Immature natural killer cell (primary cell): ENCODE measurements around the gene MACROD2. TPM values are rescaled to one million over a fixed set of nuclear protein-coding genes. Genes with fewer than 3 reads are reported as not detected.
"Not testable (repeated sequence)": the region's sequence is repeated elsewhere in the genome, so short reads cannot be mapped to it uniquely, and the experiment has no call there.

Source experiments
- DNase-seq, 3 donors: peaks; one replicate each; pipeline ENCODE4 v3.0.0; 2022; ENCODE audit warnings: mixed read lengths in 1 of 3
- H3K27ac Mint-ChIP-seq, 6 donors: one replicate each; pipeline ENCODE4 v1.8.0; 2020; ENCODE audit warnings: mixed read lengths in 6 of 6, mild to moderate bottlenecking in 5 of 6, inconsistent platforms in 4 of 6, moderate library complexity in 3 of 6
- H3K27me3 Mint-ChIP-seq, 3 donors: one replicate each; pipeline ENCODE4 v1.8.0; 2020 to 2021; ENCODE audit warnings: low read depth in 3 of 3, mild to moderate bottlenecking in 3 of 3, mixed read lengths in 3 of 3, moderate library complexity in 3 of 3, inconsistent platforms in 1 of 3
- H3K36me3 Mint-ChIP-seq, 3 donors: one replicate each; pipeline ENCODE4 v1.8.0; 2020; ENCODE audit warnings: mixed read lengths in 3 of 3, inconsistent platforms in 2 of 3, mild to moderate bottlenecking in 2 of 3
- H3K4me1 Mint-ChIP-seq, 2 donors: one replicate each; pipeline ENCODE4 v1.8.0; 2020; ENCODE audit warnings: inconsistent platforms in 2 of 2, mild to moderate bottlenecking in 2 of 2, mixed read lengths in 2 of 2, moderate library complexity in 1 of 2
- H3K4me3 Mint-ChIP-seq, 5 donors: one replicate each; pipeline ENCODE4 v1.8.0; 2020; ENCODE audit warnings: mild to moderate bottlenecking in 5 of 5, mixed read lengths in 5 of 5, inconsistent platforms in 3 of 5, moderate library complexity in 3 of 5
- H3K9me3 Mint-ChIP-seq, 6 donors: one replicate each; pipeline ENCODE4 v1.8.0; 2020; ENCODE audit warnings: mild to moderate bottlenecking in 6 of 6, mixed read lengths in 6 of 6, inconsistent platforms in 4 of 6, moderate library complexity in 3 of 6
- polyA plus RNA-seq, 3 donors: library from polyadenylated mRNA; unstranded; fragments of 300-500 nt; fragmentation: Illumina TruSeq; gene quantifications; one replicate each; pipeline ENCODE4 v1.2.3, GENCODE V29; 2021

Gene MACROD2
- polyA plus RNA-seq, 3 donors from 2014 or later = not detected

- H3K27me3 Mint-ChIP-seq = peaks cover 0 to 5% (median 0%) of the 10 kb centered on the region in 3 donors
- no peak overlapping the region for H3K4me3 Mint-ChIP-seq
- no peaks in the 10 kb centered on the region for H3K4me1 Mint-ChIP-seq
- H3K36me3 Mint-ChIP-seq = peaks cover 0 to 6% (median 5%) of the 10 kb centered on the region in 3 donors
- H3K9me3 Mint-ChIP-seq = peaks cover 0 to 15% (median 4%) of the 10 kb centered on the region in 6 donors
- DNase-seq = no peak
- H3K27ac Mint-ChIP-seq = no peak overlapping the region
Observed at GRCh38 chr20:15967334-15967733, 1972.0 kb downstream of the MACROD2 start.

GRCh38 chr20:15976047-15976736, 1980.9 kb downstream of the MACROD2 start:
- Mint-ChIP-seq H3K4me3 (no peak overlapping the region), H3K27ac (no peak overlapping the region), H3K27me3 (peaks cover 0 to 1% (median 0%) of the 10 kb centered on the region in 3 donors), H3K4me1 (no peaks in the 10 kb centered on the region), H3K9me3 (peaks cover 0 to 18% (median 10%) of the 10 kb centered on the region in 6 donors), H3K36me3 (peaks cover 0 to 5% (median 3%) of the 10 kb centered on the region in 3 donors)
- no peak for DNase-seq

- Mint-ChIP-seq H3K36me3 (peaks cover 0 to 3% (median 3%) of the 10 kb centered on the region in 3 donors), H3K4me1 (no peaks in the 10 kb centered on the region), H3K27ac (no peak overlapping the region), H3K27me3 (peaks cover 0 to 1% (median 0%) of the 10 kb centered on the region in 3 donors), H3K4me3 (no peak overlapping the region), H3K9me3 (peaks cover 0 to 12% (median 7%) of the 10 kb centered on the region in 6 donors)
- DNase-seq = no peak
Observed at GRCh38 chr20:15977026-15977425, 1981.7 kb downstream of the MACROD2 start.

DNA sequence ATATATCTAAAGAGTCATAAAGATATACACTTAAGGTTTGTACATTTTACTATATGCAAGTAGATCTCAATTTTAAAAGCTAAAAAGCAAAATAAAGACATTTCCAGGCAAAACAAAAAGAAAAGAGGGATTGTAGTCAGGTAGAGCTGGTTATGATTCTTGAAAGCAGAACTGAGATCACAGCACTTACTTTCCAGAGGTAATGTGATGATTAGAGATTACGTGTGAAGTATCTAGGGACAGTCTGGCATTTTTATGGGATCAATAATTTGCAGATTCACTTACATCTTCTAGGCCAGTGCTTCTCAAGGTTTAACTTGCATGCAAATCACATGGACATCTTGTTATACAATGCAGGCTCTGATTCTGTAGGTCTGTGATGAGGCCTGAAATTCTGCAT, 1982.4 kb downstream of the MACROD2 start:
- H3K27me3 Mint-ChIP-seq = peaks cover 0 to 1% (median 0%) of the 10 kb centered on the region in 3 donors
- H3K27ac Mint-ChIP-seq = no peak overlapping the region
- peaks cover 0 to 11% (median 5%) of the 10 kb centered on the region in 6 donors for H3K9me3 Mint-ChIP-seq
- DNase-seq = no peak
- no peaks in the 10 kb centered on the region for H3K4me1 Mint-ChIP-seq
- H3K4me3 Mint-ChIP-seq = no peak overlapping the region
- no peaks in the 10 kb centered on the region for H3K36me3 Mint-ChIP-seq

DNA sequence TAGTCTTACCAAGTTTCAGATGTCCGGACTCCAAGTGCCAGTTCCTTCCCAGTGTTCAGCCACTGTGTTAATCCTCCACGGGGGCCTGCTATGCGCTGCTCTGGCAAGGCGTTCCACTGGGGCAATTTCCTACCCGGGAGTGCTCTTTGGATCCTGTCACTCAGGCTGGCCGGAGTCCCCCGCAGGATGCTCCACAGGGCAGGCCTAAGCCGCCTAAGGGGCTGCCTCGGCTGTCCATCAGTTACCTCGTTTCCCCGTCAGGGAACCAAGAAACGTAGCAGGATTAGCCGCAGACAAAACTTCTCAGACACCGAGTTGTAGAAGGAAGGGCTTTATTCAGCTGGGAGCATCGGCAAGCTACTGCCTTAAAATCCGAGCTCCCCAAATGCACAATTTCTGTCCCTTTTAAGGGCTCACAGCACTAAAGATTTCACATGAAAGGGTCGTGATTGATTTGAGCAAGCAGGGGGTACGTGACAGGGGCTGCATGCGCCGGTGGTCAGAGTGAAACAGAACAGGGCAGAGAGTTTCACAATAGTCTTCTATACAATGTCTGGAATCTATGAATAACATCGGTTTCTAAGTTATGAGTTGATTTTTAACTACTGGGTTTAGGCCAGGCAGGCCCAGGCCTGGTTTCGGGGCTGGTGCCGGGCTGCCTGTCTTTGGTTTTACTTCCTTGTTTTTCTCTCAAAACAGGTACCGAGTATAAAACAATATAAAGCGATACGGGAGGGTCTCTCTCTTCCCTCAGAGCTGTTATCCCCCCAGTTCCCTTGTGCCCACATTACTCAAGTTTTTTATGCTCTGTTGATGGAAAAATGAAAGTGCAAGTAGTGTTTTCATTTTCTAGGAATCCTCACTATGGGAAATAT, 1990.4 kb downstream of the MACROD2 start:
- not testable (repeated sequence) for H3K27ac Mint-ChIP-seq, H3K9me3 Mint-ChIP-seq, H3K36me3 Mint-ChIP-seq, DNase-seq, H3K4me1 Mint-ChIP-seq, H3K27me3 Mint-ChIP-seq, H3K4me3 Mint-ChIP-seq

DNA sequence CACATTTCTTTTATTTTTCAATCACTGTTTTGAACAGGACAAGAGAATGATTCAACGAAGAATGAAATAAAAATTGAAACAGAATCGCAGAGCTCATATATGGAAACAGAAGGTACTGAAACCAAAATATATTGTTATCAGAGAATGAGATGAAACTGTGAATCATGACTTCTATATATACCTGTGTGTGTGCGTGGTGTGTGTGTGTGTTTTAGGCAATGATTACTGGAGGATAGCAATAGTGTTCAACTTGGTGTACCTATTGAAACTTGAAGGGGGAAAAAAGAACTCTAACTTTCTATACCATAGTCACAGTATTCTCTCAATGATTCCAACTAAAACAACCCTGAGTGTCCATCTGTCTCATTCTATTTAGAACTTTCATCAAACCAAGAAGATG, 1991.4 kb downstream of the MACROD2 start:
- Mint-ChIP-seq H3K4me3 (no peak overlapping the region), H3K4me1 (no peaks in the 10 kb centered on the region), H3K36me3 (no peaks in the 10 kb centered on the region), H3K27me3 (peaks cover 0 to 3% (median 0%) of the 10 kb centered on the region in 3 donors), H3K27ac (no peak overlapping the region), H3K9me3 (peaks cover 0 to 4% (median 0%) of the 10 kb centered on the region in 6 donors)
- no peak for DNase-seq

DNA sequence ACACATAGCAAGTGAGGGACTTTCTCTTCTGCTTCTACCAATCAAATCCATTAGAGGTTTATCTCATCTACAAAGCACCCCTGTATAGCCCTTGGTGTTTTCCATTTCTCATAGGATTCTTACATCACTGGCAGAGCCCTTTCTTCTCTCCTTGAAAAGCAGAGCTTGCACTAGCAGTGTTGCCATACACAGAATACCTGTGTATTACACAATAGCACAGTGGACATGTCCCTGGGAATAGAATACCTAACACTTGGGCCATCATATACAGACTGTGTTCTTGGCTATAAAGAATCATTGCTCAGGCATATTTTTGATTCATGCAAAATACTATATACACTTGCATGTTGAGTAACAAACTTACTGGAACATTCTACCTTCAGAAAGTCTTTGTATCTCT, 1996.0 kb downstream of the MACROD2 start:
- Mint-ChIP-seq H3K4me1 (no peaks in the 10 kb centered on the region), H3K27ac (no peak overlapping the region), H3K4me3 (no peak overlapping the region), H3K9me3 (peaks cover 0 to 12% (median 4%) of the 10 kb centered on the region in 6 donors), H3K36me3 (peaks cover 0 to 5% (median 0%) of the 10 kb centered on the region in 3 donors), H3K27me3 (peaks cover 0 to 5% (median 0%) of the 10 kb centered on the region in 3 donors)
- DNase-seq = no peak

DNA sequence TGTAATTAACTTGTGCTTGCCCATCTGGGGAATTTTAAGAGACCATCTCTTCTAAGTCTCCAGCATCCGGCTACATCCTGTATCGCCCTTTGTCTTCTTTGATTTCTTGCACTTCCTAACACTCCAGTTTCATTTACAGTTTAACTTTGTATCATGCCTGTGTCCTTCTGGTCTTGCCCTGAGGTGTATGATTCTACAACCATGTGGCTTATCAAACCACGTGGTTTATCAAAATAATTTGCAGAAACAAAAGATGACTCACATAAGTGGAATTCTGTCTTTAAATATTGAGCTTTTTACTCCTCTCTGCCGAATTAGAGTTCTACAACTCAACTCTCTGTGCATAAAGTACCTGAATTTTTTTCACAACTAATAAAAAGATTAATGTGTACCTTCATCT, 1997.2 kb downstream of the MACROD2 start:
- H3K27ac Mint-ChIP-seq = no peak overlapping the region
- H3K4me1 Mint-ChIP-seq = no peaks in the 10 kb centered on the region
- H3K27me3 Mint-ChIP-seq = peaks cover 0 to 5% (median 0%) of the 10 kb centered on the region in 3 donors
- H3K4me3 Mint-ChIP-seq = no peak overlapping the region
- no peak for DNase-seq
- peaks cover 0 to 5% (median 2%) of the 10 kb centered on the region in 3 donors for H3K36me3 Mint-ChIP-seq
- H3K9me3 Mint-ChIP-seq = peaks cover 0 to 16% (median 13%) of the 10 kb centered on the region in 6 donors

DNA sequence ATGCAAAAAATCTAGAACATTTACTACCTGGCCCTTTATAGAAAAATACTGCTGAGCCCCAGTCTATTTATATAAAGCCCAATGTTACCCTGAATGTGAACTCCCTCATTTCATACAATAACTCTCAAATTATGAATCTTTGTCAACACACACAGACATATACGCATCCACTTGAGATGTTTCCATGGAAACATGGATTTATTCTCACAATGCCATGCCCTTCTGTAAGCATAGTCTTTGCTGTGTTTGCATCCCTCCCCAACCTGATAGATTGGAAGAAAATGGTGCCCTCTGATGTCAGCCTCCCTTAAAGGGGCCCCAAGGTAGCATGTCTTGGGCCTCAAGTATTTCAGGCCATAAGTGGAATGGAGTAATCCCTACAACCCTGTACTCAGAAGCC, 2004.8 kb downstream of the MACROD2 start:
- peaks cover 0 to 13% (median 4%) of the 10 kb centered on the region in 3 donors for H3K36me3 Mint-ChIP-seq
- no peak overlapping the region for H3K27ac Mint-ChIP-seq
- no peak overlapping the region for H3K4me3 Mint-ChIP-seq
- peaks cover 0 to 3% (median 0%) of the 10 kb centered on the region in 3 donors for H3K27me3 Mint-ChIP-seq
- no peak for DNase-seq
- H3K4me1 Mint-ChIP-seq = no peaks in the 10 kb centered on the region
- peaks cover 5 to 42% (median 32%) of the 10 kb centered on the region in 6 donors for H3K9me3 Mint-ChIP-seq

DNA sequence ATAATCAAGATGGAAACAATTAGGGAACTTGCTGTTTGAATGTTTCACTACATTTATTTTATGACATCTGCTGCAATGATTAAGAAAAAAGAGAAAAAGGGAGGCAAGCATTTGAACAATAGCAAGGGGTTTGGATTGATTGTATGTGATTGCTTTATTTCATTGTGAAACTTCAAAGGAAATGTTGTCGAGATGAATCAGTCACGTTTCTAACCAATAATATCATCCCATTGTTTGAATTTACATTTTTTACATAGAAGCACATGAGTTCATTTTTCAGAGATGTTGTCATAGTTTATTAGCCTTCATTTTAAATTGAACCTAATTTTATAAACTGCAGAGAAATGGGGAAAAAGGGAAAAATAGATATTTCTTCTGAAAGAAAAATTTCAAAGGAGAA, 2006.0 kb downstream of the MACROD2 start:
- Mint-ChIP-seq H3K36me3 (peaks cover 0 to 8% (median 4%) of the 10 kb centered on the region in 3 donors), H3K27ac (no peak overlapping the region), H3K4me1 (no peaks in the 10 kb centered on the region), H3K9me3 (peaks cover 5 to 35% (median 27%) of the 10 kb centered on the region in 6 donors), H3K27me3 (no peaks in the 10 kb centered on the region), H3K4me3 (no peak overlapping the region)
- DNase-seq = no peak

DNA sequence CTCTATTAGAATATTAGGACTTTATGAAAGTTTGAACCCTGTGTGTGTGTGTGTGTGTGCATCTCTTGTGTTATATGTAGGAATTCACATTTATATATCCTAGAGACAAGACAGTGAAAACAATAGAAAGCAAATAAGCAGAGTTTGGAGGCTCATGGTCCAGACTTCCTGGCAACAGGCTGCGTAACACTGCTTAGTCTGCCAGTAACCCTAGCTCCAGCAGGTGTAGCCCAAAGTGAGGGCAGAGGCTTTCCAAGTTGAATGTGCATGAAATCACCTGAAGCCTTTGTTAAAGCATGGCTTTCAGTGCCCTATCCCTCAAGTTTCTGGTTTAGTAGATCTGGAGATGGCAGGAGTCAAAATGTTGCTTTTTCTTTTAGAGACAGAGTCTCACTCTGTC, 2008.0 kb downstream of the MACROD2 start:
- Mint-ChIP-seq H3K36me3 (peaks cover 0 to 3% (median 0%) of the 10 kb centered on the region in 3 donors), H3K4me1 (no peaks in the 10 kb centered on the region), H3K4me3 (no peak overlapping the region), H3K27ac (no peak overlapping the region), H3K9me3 (peaks cover 5 to 19% (median 11%) of the 10 kb centered on the region in 6 donors), H3K27me3 (no peaks in the 10 kb centered on the region)
- no peak for DNase-seq

DNA sequence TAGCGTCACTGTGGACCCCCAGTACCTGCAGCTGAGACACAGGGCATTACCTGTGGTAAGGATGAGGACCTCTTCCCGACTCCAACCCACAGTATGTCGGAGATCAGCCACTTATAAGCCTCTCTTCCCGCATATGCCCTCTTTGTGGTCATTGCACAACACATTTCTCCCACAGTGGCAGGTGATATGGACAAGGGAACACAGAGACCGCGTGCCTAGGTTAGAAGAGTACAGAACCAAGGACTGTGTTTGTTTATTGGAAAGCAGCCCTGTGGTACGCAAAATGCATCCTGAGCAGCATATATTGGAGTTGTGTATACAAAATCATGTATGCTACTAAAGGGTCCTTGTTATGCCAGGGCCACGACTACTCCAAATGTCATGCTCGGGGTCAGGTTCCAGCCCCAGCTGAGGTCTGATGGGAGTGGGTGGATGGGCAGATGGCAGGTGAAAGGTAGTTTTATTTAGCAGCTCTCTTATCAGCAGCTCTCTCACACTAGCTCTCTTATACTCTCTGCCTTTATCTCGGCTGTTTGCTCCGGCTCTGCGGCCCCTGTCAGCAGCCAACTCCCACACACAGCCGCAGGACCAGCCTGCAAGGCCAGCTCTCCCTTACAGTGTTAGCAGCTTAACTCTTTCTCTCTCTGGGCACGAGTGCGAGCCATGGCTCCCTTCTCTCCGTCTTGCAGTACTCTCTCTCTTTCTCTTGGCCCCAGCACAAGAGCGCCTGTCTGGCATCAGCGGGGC, 2009.0 kb downstream of the MACROD2 start:
- DNase-seq = no peak
- Mint-ChIP-seq H3K4me3 (no peak overlapping the region), H3K4me1 (no peaks in the 10 kb centered on the region), H3K9me3 (peaks cover 2 to 10% (median 3%) of the 10 kb centered on the region in 6 donors), H3K36me3 (peaks cover 0 to 2% (median 0%) of the 10 kb centered on the region in 3 donors), H3K27ac (no peak overlapping the region), H3K27me3 (no peaks in the 10 kb centered on the region)

DNA sequence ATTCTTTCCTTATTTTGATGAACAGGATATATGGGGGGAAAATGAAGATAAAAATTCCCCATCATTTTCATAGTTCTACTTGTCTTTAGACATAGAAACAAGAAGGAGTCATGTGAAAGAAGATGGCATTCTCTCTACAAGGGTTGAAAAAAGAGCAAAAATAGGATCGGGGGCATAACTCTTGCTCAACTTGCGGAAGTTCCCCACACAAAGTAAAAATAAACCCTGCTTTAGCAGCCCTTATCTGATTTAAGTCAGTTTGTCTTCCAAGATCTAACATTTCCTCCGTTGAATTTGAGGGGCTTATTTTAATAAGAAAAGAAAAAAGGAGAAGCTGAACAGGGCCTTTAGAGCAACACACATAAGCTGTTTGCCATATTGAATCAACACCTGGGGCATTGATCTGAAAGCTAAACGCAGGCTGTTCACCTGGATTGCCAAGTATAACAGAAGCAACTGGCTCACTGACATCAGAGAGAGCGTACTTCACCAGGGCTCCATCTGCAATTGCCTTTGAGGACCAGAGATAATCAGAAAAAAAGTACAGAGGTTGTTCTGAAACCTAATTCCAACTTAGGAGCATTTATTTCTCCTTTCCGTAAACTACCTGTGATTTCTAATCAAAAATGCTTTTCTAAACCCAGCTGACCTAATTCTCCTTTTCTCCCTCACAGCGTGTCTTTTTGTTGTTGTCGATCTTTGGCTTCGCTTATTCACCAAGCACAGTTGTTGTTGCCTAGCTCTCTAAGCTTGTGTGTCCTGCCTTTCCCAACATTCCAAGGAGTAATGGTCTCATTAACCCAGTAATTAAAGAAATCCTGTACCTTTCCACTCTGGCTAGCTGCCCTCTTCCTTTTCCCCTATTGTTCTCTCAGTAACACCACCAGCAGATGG, 2010.0 kb downstream of the MACROD2 start:
- no peak for DNase-seq
- no peaks in the 10 kb centered on the region for H3K36me3 Mint-ChIP-seq
- no peaks in the 10 kb centered on the region for H3K4me1 Mint-ChIP-seq
- no peak overlapping the region for H3K4me3 Mint-ChIP-seq
- H3K9me3 Mint-ChIP-seq = peaks cover 0 to 3% (median 0%) of the 10 kb centered on the region in 6 donors
- H3K27ac Mint-ChIP-seq = no peak overlapping the region
- no peaks in the 10 kb centered on the region for H3K27me3 Mint-ChIP-seq
